KOPT-K1 (cell line): ENCODE data around the gene TREM1.
"Not testable (repeated sequence)": the region's sequence is repeated elsewhere in the genome, so short reads cannot be mapped to it uniquely, and the experiment has no call there.

Experiments
- H3K27ac ChIP-seq: fragments of 200-600 bp; sonication (generic); 2 replicates; pipeline ENCODE4 v1.5.1; 2016; ENCODE audit warnings: antibody characterized with exemption, mild to moderate bottlenecking, low read depth, low read length; ENCODE audit not compliant: poor library complexity, severe bottlenecking
- H3K36me3 ChIP-seq: fragments of 200-600 bp; sonication (generic); 2 replicates; pipeline ENCODE4 v1.5.1; 2017; ENCODE audit warnings: antibody characterized with exemption, mild to moderate bottlenecking, low read length, moderate library complexity; ENCODE audit not compliant: insufficient read depth
- H3K9me3 ChIP-seq: fragments of 200-600 bp; sonication (generic); 2 replicates; pipeline ENCODE4 v1.5.1; 2017; ENCODE audit warnings: antibody characterized with exemption, low read length, mild to moderate bottlenecking; ENCODE audit not compliant: insufficient read depth, poor library complexity, severe bottlenecking

The TREM1 gene

DNA sequence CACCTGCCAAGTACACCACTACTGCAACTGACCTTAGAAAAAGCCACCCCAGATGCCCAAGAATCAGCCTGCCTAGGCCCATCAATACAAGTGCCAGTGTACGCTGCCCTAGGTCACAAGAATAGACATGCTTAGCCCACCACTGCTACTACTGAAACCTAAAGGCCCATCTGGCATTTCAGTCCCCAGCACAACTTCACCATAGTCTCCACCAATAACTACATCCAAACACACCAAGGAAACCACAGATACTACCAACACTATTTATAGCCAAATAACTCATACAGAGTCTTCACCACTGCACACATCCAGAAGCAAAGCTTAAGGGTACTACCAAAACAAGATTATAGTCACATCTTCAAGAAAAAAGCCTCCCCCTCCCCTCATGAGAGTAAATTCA lies 30.1 kb downstream of the TREM1 start:
- Histone ChIP-seq H3K9me3 (peaks cover 11% of the 10 kb centered on the region), H3K36me3 (no peaks in the 10 kb centered on the region), H3K27ac (no peak overlapping the region)

DNA sequence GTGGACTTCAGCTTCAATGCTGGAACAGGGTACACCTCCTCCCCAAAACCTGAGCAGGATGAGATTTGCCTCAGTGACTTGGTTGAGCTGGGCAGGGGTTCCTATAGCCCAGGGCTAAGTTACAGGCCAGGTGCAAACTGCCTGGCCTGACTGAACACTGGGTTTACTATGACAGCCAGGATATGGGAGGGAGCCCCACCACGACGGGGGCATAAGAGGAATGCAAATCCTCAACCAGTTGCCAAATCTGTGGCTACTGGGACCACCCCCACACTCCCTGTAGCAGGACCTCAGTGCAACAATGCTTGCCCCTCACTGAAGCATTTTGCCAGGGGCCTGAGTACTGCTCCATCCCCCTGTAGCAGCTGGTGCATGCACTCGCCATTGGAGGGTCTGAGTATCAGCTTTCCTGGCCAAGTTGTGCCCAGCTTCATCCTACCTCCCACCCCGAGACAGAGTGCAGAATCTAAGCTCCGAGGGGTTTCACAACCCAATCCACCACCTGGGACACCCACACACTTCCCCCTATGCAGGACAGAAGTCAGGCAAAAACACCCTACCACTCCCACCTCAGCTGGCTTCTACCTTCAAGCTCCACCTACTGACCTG lies 30.7 kb downstream of the TREM1 start:
- Histone ChIP-seq H3K36me3 (no peaks in the 10 kb centered on the region), H3K9me3 (peaks cover 7% of the 10 kb centered on the region), H3K27ac (no peak overlapping the region)

DNA sequence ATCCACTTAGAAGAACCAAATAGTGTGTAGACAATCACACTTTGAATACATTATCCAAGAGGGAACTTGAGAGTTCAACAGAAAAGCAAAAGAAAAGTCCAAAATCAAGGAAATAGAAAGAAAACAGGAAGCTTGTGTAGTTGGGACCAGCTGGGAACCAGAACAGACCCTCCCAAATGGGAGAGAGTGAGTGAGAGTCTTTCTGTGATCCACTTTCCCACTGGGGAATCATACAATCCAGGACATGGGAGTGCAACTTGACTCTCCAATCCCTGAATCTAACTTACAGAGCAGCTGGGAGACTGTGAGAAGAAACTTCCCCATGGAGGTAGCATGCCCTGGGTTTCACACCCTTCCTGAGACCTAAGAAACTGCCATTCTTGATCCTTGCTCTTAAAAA lies 31.4 kb downstream of the TREM1 start:
- H3K27ac ChIP-seq: no peak overlapping the region
- peaks cover under 1% of the 10 kb centered on the region for H3K9me3 ChIP-seq
- no peaks in the 10 kb centered on the region for H3K36me3 ChIP-seq

DNA sequence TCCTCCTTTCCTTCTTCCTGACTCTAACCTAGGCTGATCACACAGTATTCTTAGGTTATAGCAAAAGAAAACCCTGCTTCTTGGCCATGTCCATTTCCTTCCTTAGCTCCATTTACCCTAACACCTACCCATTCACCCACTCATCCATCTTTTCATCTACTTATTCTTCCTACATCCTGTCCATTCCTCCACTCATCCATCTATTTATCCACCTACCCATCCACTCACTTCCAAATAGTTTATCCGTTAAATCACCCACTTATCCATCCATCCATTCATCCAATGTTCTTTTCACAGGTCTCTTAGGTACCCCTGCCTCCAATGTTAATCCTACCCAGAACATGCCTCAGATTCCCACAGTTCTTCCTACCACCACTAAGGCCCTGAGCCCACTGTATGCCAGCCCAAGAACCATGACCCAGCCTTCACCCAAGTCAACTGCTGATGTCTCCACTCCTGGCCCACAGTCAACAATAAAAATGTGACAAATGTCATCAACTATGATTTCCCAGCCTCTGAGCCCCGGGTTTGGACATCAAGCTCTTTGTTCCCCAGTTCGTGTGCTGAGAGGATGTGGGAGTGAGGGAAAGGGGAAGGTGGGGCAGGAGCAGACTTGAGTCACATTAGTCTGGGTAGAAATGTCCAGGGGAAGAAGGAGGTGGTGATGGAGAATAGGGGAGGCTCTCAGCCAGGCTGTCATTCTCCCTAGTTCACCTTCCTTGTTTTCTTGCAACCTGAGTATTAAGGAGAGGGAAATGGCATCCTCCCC lies 33.9 kb downstream of the TREM1 start:
- no peak overlapping the region for H3K27ac ChIP-seq

DNA sequence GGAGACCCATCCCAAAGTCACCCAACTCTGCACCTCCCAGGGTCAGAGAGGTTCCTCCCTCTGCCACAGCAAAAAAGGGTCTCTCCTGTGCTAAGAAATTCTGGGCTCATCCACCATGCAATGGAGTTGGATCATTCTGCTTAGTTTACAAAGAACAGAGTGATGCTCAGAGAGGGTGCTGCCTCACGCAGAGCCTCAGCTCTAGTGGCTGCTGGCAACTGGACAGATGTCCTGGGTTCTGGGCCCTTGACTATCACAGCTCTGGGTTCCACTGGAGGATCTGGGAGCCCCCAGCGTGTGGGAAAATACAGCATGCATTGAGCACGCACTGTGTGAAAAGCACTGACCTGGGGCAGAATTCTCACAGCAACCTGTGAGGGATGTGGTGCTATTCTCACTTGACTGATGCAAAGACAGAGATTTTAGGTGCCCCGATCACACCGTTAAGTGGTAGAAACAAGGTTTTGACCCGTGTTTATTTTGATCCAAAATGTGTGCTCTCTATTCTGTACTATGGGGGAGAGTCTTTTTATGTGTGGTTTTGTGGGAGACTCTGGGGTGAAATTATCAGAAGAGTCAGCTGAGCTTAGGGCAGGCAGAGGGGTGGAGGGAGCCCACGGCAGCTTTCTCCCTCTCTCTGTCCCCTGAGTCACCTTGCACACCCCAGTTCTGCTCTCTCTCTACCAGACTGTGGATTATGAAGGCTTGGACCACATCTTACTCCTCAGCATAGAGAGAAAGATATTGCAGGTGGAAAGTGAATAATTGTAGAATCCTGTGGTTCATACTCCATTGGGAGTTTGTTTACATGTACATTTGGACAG lies 38.4 kb downstream of the TREM1 start:
- H3K27ac ChIP-seq: no peak overlapping the region
- no peaks in the 10 kb centered on the region for H3K9me3 ChIP-seq
- H3K36me3 ChIP-seq: no peaks in the 10 kb centered on the region

More for the DNA sequence above, 33.9 kb downstream of the TREM1 start:
- H3K9me3 ChIP-seq: no peaks in the 10 kb centered on the region
- no peaks in the 10 kb centered on the region for H3K36me3 ChIP-seq

DNA sequence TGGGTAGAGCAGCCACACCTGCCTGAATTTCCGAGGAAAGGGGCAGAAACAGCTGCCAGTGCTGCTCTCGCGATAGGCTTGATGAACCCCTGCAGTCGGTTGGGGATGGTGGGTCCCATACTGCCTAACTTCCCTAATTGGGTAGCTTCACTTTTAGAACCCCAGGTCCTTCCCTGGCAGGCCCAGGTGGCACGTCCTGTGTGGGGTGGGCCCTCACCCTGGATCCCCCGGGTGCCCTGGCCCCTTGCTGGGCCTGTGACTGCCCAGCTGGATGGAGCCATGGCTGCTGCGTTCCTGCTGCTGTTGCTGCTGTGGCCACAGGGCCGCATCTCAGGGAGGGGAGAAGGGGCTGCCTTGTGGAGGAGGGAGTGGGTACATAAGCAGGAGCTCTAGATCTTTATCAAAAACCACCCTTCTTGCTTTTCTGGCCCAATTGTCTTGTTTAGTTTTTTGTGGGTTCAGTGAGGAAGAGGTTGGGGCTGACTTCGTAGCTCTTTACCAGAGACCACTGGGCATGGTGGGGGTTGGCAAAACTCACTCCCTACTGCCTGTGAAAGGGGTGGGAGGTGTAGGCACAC lies 39.1 kb downstream of the TREM1 start:
- peak overlapping the region; percentile 32 for H3K27ac ChIP-seq
- H3K36me3 ChIP-seq: no peaks in the 10 kb centered on the region

DNA sequence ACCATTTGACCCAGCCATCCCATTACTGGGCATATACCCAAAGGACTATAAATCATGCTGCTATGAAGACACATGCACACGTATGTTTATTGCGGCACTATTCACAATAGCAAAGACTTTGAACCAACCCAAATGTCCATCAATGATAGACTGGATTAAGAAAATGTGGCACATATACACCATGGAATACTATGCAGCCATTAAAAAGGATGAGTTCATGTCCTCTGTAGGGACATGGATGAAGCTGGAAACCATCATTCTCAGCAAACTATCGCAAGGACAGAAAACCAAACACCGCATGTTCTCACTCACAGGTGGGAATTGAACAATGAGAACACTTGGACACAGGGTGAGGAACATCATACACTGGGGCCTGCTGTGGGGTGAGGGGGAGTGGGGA lies 40.0 kb downstream of the TREM1 start:
- not testable (repeated sequence) for H3K36me3 ChIP-seq, H3K9me3 ChIP-seq, H3K27ac ChIP-seq

More for the DNA sequence above, 39.1 kb downstream of the TREM1 start:
- H3K9me3 ChIP-seq: no peaks in the 10 kb centered on the region

DNA sequence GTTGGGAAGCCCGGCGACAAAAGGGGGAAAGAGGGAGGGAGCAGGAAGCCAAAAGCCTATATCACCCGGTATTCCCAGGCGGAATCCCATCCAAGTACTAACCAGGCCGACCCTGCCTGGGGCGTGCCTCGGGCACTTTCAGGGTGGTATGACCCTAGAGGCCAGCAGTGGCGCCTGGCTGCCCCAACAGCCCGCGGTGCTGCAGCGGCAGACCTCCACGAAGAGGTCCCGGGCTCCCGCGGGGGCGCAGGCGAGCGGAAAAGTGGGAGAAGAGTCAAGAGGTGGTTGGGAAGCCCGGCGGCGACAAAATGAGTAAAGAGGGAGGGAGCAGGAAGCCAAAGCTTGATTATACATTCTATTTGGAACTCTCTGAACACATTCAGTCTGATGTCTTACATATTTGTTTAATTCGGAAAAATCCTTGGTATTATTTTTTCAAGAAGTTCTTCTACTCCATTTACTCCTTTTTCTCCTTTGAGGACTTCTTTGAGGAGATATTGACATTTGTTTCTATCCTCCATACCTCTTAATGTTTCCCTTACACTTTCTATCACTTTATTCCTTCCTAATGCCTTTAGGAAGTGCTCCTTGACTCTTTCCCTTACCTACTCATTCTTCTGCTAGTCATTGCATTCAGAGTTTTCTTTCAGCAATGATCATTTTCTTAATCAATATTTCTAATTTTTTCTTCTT lies 46.9 kb downstream of the TREM1 start:
- Histone ChIP-seq H3K36me3 (no peaks in the 10 kb centered on the region), H3K27ac (no peak overlapping the region), H3K9me3 (no peaks in the 10 kb centered on the region)

DNA sequence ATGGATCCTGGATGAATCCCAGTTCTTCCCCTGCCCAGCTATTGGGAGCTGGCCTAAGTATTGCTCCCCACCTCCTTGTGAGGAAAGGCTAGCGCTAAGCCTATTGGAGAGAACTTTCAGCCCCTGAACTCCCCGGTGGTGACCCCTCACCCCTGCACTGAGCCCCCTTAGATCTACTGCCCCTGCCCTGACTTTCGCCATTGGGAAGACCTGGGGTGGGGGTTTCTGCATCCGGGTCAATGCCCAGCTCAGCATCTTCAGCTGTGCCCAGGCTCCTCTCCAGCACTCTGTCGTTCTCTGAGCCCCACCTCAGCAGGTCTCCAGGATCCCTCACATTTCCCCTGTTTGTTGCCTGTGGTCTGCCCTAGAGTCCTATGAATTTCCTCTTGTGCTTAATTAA lies 49.4 kb downstream of the TREM1 start:
- H3K27ac ChIP-seq: no peak overlapping the region
- H3K36me3 ChIP-seq: no peaks in the 10 kb centered on the region
- H3K9me3 ChIP-seq: no peaks in the 10 kb centered on the region

DNA sequence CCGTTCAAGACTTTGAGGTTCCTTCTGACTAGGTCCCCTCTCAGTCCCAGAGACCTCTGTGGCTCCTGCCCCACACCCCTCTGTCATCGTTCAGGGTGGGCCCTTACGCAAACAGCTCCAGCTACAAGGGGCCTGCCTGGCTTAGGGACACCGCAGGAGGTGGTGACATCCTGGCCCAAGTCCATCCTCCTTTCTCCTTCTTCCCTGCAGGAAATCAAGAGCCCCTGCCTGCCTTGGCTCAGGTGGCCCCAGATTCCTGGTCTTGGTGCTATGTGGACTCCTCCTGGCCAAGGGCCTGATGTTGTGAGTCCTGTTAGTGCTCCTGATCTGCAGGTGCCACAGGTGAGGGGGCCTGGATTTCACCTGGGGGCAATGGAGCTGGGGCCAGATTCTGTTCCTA lies 50.2 kb downstream of the TREM1 start:
- H3K27ac ChIP-seq: no peak overlapping the region
- H3K36me3 ChIP-seq: no peaks in the 10 kb centered on the region
- no peaks in the 10 kb centered on the region for H3K9me3 ChIP-seq

DNA sequence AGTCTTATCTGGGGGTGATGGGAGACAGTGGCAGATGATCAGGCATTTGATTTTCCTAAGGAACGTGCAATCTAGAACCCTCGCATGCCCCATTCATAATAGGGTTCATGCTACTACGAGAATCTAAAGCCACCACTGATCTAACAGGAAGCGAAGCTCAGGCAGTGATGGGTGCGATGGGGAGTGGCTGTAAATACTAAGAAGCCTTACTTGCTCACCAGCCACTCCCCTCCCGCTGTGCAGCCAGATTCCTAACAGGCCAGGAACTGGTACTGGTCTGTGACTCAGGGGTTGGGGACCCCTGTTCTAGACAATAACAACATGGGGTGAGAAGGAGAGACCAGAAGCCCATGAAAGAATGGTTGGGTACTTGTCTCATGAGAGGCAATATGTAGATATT lies 53.8 kb downstream of the TREM1 start:
- no peaks in the 10 kb centered on the region for H3K9me3 ChIP-seq
- no peak overlapping the region for H3K27ac ChIP-seq
- no peaks in the 10 kb centered on the region for H3K36me3 ChIP-seq

DNA sequence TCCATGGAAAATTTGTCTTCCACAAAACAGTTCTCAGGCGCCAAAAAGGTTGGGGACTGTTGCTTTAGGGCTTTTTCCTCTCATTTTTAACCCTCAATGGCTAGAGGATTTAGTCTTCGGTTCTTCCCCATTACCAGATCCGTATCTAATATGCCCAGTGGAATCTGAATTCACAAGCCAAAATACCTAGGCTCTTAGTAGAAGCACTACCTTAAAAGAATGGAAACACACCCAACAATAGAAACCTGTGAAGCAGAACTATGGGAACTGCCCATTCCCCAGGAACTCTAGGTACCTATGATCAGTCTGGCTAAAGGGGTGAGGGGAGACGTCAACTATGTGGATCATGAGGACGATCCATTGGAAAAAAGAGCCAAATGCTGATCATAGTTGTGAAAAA lies 55.2 kb downstream of the TREM1 start:
- Histone ChIP-seq H3K27ac (no peak overlapping the region), H3K9me3 (no peaks in the 10 kb centered on the region), H3K36me3 (no peaks in the 10 kb centered on the region)

DNA sequence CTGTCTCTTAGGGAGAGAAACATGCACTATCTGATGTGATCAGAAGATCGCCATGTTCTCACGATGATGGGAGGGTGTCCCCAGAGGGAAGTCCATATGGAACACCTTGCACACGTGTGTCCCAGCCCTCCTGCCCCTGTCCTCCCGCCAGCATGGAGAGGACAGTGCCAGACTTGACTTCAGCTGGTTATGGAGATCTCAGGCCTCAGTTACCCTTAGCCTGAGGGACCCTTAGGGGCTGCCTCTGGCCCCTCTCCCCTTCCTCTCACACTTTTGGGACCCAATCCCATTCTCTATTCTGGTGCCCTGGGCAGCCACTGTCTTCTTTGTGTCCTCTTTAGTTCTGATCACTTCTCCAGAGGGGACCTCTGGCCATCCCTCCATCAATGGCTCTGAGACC lies 56.8 kb downstream of the TREM1 start:
- Histone ChIP-seq H3K36me3 (no peaks in the 10 kb centered on the region), H3K9me3 (no peaks in the 10 kb centered on the region), H3K27ac (no peak overlapping the region)

DNA sequence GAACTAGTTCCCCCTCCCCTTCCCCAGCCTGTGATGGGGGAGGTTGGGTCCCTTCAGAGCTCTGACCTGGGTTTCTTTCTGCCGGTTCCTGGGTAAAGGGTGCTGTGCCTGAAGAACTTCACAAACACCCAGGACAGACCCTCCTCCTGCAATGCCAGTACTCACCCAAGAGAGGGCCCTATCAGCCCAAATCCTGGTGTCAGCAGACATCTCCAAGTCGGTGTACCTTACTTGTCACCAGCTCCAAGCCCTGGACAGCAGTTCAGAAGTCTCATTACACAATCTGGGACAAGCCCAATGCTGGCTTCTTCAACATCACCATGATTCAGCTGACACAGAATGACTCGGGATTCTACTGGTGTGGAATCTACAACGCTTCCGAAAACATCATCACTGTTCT lies 57.9 kb downstream of the TREM1 start:
- no peaks in the 10 kb centered on the region for H3K9me3 ChIP-seq
- no peaks in the 10 kb centered on the region for H3K36me3 ChIP-seq
- H3K27ac ChIP-seq: no peak overlapping the region

DNA sequence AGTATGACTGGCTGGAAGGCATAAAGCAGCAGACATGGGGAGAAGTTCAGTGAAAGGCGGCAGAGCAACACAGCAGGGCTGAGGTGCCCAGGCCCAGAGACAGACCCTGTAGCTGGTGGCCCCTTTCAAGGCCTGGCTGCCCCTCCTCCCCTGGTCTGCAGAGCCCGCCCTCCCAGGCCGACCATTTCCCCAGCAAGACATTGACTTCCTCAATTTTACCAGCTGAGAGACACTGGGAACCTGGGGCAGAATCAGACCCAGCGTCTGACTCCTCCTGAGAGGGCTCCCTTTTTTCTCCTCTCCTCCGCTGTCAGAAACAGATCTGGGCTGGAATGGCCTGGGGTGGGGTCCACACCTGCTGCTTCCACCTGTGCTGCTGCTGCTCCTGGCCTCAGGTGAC lies 58.4 kb downstream of the TREM1 start, which contains the start of gene TREML4:
Gene TREML4 (plus strand): TSS at position 254 of the 400 bp plus-strand sequence. CDS start 79 bp downstream, at position 333.
- no peaks in the 10 kb centered on the region for H3K36me3 ChIP-seq
- no peaks in the 10 kb centered on the region for H3K9me3 ChIP-seq
- no peak within 1 kb of the TSS for H3K27ac ChIP-seq
